Prostate gland (tissue), 2 donors: ENCODE results near the gene FRMPD4. TPM values are rescaled to one million over a fixed set of nuclear protein-coding genes. Genes with fewer than 3 reads are reported as not detected.

Experiments
- DNase-seq: peaks from one replicate; pipeline ENCODE4 v3.0.0-alpha.2; 2019; ENCODE audit warnings: low spot score
- H3K27ac ChIP-seq, 2 donors: fragments of 200-600 bp; sonication (generic); 2 replicates each; pipeline ENCODE4 v1.5.1; 2017 to 2019
- H3K27me3 ChIP-seq: fragments of 200-600 bp; sonication (generic); replicated peaks from 2 replicates; pipeline ENCODE4 v1.5.1; 2019; ENCODE audit not compliant: insufficient read depth
- H3K36me3 ChIP-seq, 2 donors: fragments of 200-600 bp; sonication (generic); 1 replicate in 1 of 2; 2 replicates in 1 of 2; pipeline versions ENCODE4 v1.5.1 to v1.8.1; 2017 to 2019
- H3K4me1 ChIP-seq: fragments of 200-600 bp; sonication (generic); replicated peaks from 2 replicates; pipeline ENCODE4 v1.5.1; 2019
- H3K4me3 ChIP-seq, 2 donors: fragments of 200-600 bp; sonication (generic); 2 replicates each; pipeline ENCODE4 v1.5.1; 2017 to 2019
- H3K9me3 ChIP-seq: fragments of 200-600 bp; sonication (generic); 2 replicates; pipeline ENCODE4 v1.5.1; 2017
- CTCF ChIP-seq, 4 experiments: fragments of 200-600 bp in 2 of 4; fragments of 450-650 bp in 2 of 4; sonication (generic) in 2 of 4; IDR thresholded peaks; 1 replicate in 3 of 4; 2 replicates in 1 of 4; pipeline ENCODE4 v1.5.1; 2016 to 2019; ENCODE audit warnings: antibody characterized with exemption in 4 of 4, mild to moderate bottlenecking in 2 of 4, moderate library complexity in 2 of 4
- POLR2A ChIP-seq: fragments of 450-650 bp; IDR thresholded peaks from one replicate; pipeline ENCODE4 v1.6.1; 2016; ENCODE audit warnings: antibody characterized with exemption, mild to moderate bottlenecking
- POLR2AphosphoS5 ChIP-seq: sonication (generic); formaldehyde crosslinking; IDR thresholded peaks from one replicate; pipeline ENCODE4 v1.6.1; 2017; ENCODE audit warnings: antibody characterized with exemption
- WGBS: methylation state at CpG from one replicate; pipeline ENCODE4 v1.1.5; 2018; 5-methylcytosine and 5-hydroxymethylcytosine counted together
- intact Hi-C: fragments of 100-400 bp; cut with DNase I; formaldehyde crosslinking; loops from one replicate; pipeline ENCODE4 v1.14.2; 2022
- total RNA-seq, 2 donors: library from RNA; depleted of rRNA; stranded (reverse); fragments of >200 nt; gene quantifications; one replicate each; pipeline ENCODE4 v1.1.0, GENCODE V29; 2016

Gene FRMPD4
- total RNA-seq, 2 donors from 2014 or later = 0.09 to 1.2 TPM

- TF ChIP-seq POLR2AphosphoS5 (no peak), CTCF (IDR thresholded peaks at IDR 0.05) (no peak)
- Histone ChIP-seq H3K27me3 (no peaks in the 10 kb centered on the region), H3K36me3 (no peaks in the 10 kb centered on the region), H3K4me1 (no peaks in the 10 kb centered on the region), H3K27ac (no peak overlapping the region), H3K4me3 (no peak overlapping the region), H3K9me3 (no peaks in the 10 kb centered on the region)
- 100% methylated on average over 1 of the region's 1 CpG for WGBS
- DNase-seq = no peak
- intact Hi-C loops = no loop called here
Observed at GRCh38 chrX:12679522-12679921, 541.2 kb downstream of the FRMPD4 start.

GRCh38 chrX:12681047-12681446 is 542.8 kb downstream of the FRMPD4 start:
- no peak overlapping the region for H3K4me3 ChIP-seq
- 37% methylated on average over 7 of the region's 7 CpGs for WGBS
- no peak overlapping the region for H3K27ac ChIP-seq
- intact Hi-C loops = no loop called here
- H3K27me3 ChIP-seq = no peaks in the 10 kb centered on the region
- H3K4me1 ChIP-seq = no peaks in the 10 kb centered on the region
- no peak for DNase-seq
- TF ChIP-seq CTCF (IDR thresholded peaks at IDR 0.05) (no peak), POLR2A (no peak), POLR2AphosphoS5 (no peak)
- no peaks in the 10 kb centered on the region for H3K9me3 ChIP-seq
- H3K36me3 ChIP-seq = no peaks in the 10 kb centered on the region

- Histone ChIP-seq H3K9me3 (no peaks in the 10 kb centered on the region), H3K27me3 (no peaks in the 10 kb centered on the region), H3K27ac (no peak overlapping the region), H3K36me3 (no peaks in the 10 kb centered on the region), H3K4me3 (no peak overlapping the region), H3K4me1 (no peaks in the 10 kb centered on the region)
- DNase-seq = no peak
- 24% methylated on average over 2 of the region's 2 CpGs for WGBS
- TF ChIP-seq POLR2AphosphoS5 (no peak), CTCF (IDR thresholded peaks at IDR 0.05) (no peak), POLR2A (no peak)
- intact Hi-C loops = no loop called here
Observed at GRCh38 chrX:12685541-12685940, 547.3 kb downstream of the FRMPD4 start.

- H3K36me3 ChIP-seq = no peaks in the 10 kb centered on the region
- DNase-seq = no peak
Observed at GRCh38 chrX:12686331-12686730, 548.1 kb downstream of the FRMPD4 start.

More at GRCh38 chrX:12686331-12686730, 548.1 kb downstream of the FRMPD4 start:
- Histone ChIP-seq H3K9me3 (no peaks in the 10 kb centered on the region), H3K4me1 (no peaks in the 10 kb centered on the region), H3K27ac (no peak overlapping the region), H3K4me3 (no peak overlapping the region), H3K27me3 (no peaks in the 10 kb centered on the region)
- TF ChIP-seq CTCF (IDR thresholded peaks at IDR 0.05) (no peak), POLR2AphosphoS5 (no peak), POLR2A (no peak)
- intact Hi-C loops = no loop called here
